Measurements from ENCODE around the gene RHBDD1.

DNA sequence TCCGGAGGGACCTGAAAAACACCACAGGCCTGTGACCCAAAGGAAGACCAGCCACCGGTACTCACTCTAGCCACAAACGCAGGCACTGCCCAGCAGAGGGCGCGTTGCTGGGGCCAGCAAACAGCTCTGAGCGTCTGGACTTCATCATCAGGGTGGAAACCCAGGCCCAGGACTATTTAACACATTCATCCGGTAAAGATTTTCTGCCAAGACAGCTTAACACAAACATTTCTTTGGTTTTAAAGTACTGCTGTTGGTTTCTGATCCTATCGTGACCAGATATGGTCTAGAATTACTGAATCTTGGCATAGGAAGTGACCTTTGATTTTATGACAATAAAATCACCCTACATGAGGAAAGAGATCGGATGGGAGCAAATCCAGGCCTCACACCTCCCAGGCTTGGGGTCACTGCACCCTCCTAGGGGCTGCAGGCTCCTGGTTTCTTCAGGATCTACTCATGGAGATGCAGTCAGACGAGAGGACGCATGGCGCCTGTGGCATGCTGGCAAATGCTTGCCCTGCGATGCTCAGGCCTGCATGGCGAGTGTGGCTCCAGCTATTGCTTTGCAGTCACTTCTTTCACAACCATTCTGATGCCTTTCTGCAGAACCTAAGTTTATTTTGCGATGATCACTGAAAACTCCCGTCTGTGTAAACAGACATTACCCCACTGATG, 197.8 kb downstream of the RHBDD1 start:
- TF ChIP-seq POLR2A (IDR thresholded peaks at IDR 0.05; ENCODE audit: low read length) (no peak), GATA1 (IDR thresholded peaks at IDR 0.05; ENCODE audit: low read depth, low read length) (no peak)

All from erythroblast (primary cell).